HCT116 (cell line): Measurements from ENCODE around the gene DRAP1. TPM values are rescaled to one million over a fixed set of nuclear protein-coding genes. Genes with fewer than 3 reads are reported as not detected.
"Not testable (repeated sequence)": the region's sequence is repeated elsewhere in the genome, so short reads cannot be mapped to it uniquely, and the experiment has no call there.

Source experiments
- ATAC-seq: fragments of 200-7000 bp; cut with Tn5 transposase; 2 replicates; pipeline ENCODE4 v1.9.1; 2020; ENCODE audit warnings: mild to moderate bottlenecking, moderate library complexity
- BruUV-seq: library from RNA; stranded (reverse); fragments of 400-500 nt; replicated peaks from 2 replicates; lab custom pipeline; 2021; lab: Mats Ljungman, UMichigan
- CTCF ChIA-PET: fragments of 300-600 bp; sonication (Branson Sonifier 250); formaldehyde crosslinking; loops from one replicate; lab custom pipeline; 2021; ENCODE audit warnings: antibody characterized with exemption; lab: Charles Lee
- POLR2A ChIA-PET: fragments of 300-600, 350-600 bp; sonication (Branson Sonifier 250); formaldehyde crosslinking; loops from one replicate; lab custom pipeline; 2021; ENCODE audit warnings: antibody characterized with exemption; lab: Charles Lee
- RAD21 ChIA-PET, 2 experiments: fragments of 300-600 bp; sonication (Branson Sonifier 250); formaldehyde crosslinking; loops; one replicate each; lab custom pipeline; 2023; ENCODE audit warnings: low total read pairs in 2 of 2; ENCODE audit not compliant: uncharacterized antibody in 2 of 2, unreplicated experiment in 2 of 2, low non-redundant PET in 1 of 2; lab: Charles Lee
- DNase-seq: peaks from one replicate; pipeline ENCODE4 v3.0.0-alpha.2; 2010; ENCODE audit warnings: low read depth, low spot score
- H2AFZ ChIP-seq: fragments of 200-600 bp; shearing (Covaris generic), sonication (generic); 2 replicates; pipeline ENCODE4 v1.6.1; 2017; ENCODE audit warnings: low read depth, mixed run types, mixed read lengths, antibody characterized with exemption, low read length; ENCODE audit not compliant: poor library complexity, severe bottlenecking
- H3K27ac ChIP-seq: 2 replicates; pipeline ENCODE4 v1.5.1; 2012; ENCODE audit warnings: low read depth, low read length
- H3K27me3 ChIP-seq: fragments of 200-600 bp; sonication (generic); 2 replicates; pipeline ENCODE4 v1.6.1; 2016; ENCODE audit warnings: mixed run types, low read length, mixed read lengths; ENCODE audit not compliant: insufficient read depth
- H3K36me3 ChIP-seq, 2 experiments: fragments of 200-500 bp in 1 of 2; fragments of 200-600 bp in 1 of 2; sonication (Bioruptor generic) in 1 of 2; sonication (generic) in 1 of 2; 2 replicates each; pipeline versions ENCODE4 v1.5.1 to v1.6.1; 2014 to 2016; ENCODE audit warnings: low read length in 2 of 2, inconsistent platforms in 1 of 2, mixed read lengths in 1 of 2, mixed run types in 1 of 2; ENCODE audit not compliant: insufficient read depth in 2 of 2, control insufficient read depth in 1 of 2
- H3K4me1 ChIP-seq, 2 experiments: fragments of 200-600 bp in 1 of 2; sonication (generic) in 1 of 2; 2 replicates each; pipeline versions ENCODE4 v1.5.1 to v1.6.1; 2012 to 2017; ENCODE audit warnings: low read length in 2 of 2, inconsistent platforms in 1 of 2, mild to moderate bottlenecking in 1 of 2, mixed read lengths in 1 of 2, mixed run types in 1 of 2, moderate library complexity in 1 of 2; ENCODE audit not compliant: insufficient read depth in 2 of 2, control insufficient read depth in 1 of 2
- H3K4me2 ChIP-seq: fragments of 200-600 bp; sonication (generic); 2 replicates; pipeline ENCODE4 v1.6.1; 2017; ENCODE audit warnings: mixed run types, low read length, mixed read lengths
- H3K4me3 ChIP-seq, 2 experiments: fragments of 200-600 bp in 1 of 2; sonication (generic) in 1 of 2; replicated peaks in 1 of 2; 2 replicates each; pipeline ENCODE4 v1.5.1; 2011 to 2016; ENCODE audit warnings: low read length in 2 of 2, control low read depth in 1 of 2, low read depth in 1 of 2, mild to moderate bottlenecking in 1 of 2, mixed read lengths in 1 of 2, mixed run types in 1 of 2
- H3K79me2 ChIP-seq: fragments of 200-600 bp; sonication (generic); 2 replicates; pipeline ENCODE4 v1.6.1; 2017; ENCODE audit warnings: mild to moderate bottlenecking, mixed run types, low read length, moderate library complexity, mixed read lengths; ENCODE audit not compliant: insufficient read depth
- H3K9ac ChIP-seq: fragments of 200-600 bp; sonication (generic); 2 replicates; pipeline ENCODE4 v1.6.1; 2016; ENCODE audit warnings: low read length, mixed read lengths
- H3K9me2 ChIP-seq: fragments of 200-600 bp; sonication (generic), shearing (Covaris generic); 2 replicates; pipeline ENCODE4 v1.6.1; 2017; ENCODE audit warnings: mixed run types, mild to moderate bottlenecking, moderate library complexity; ENCODE audit not compliant: insufficient read depth
- H3K9me3 ChIP-seq, 2 experiments: fragments of 200-500 bp in 1 of 2; fragments of 200-600 bp in 1 of 2; sonication (Bioruptor generic) in 1 of 2; sonication (generic) in 1 of 2; 2 replicates each; pipeline ENCODE4 v1.6.1; 2014 to 2017; ENCODE audit warnings: low read length in 2 of 2, mixed read lengths in 2 of 2, inconsistent platforms in 1 of 2, low read depth in 1 of 2, mild to moderate bottlenecking in 1 of 2, mixed run types in 1 of 2, moderate library complexity in 1 of 2; ENCODE audit not compliant: control insufficient read depth in 1 of 2, insufficient read depth in 1 of 2
- H4K20me1 ChIP-seq: fragments of 200-600 bp; sonication (generic), shearing (Covaris generic); 2 replicates; pipeline ENCODE4 v1.6.1; 2017; ENCODE audit warnings: mixed run types, mild to moderate bottlenecking, moderate library complexity; ENCODE audit not compliant: insufficient read depth
- CBX3 ChIP-seq: IDR thresholded peaks from 2 replicates; pipeline ENCODE4 v1.6.1; 2012; ENCODE audit warnings: low read depth
- EZH2 ChIP-seq: fragments of 200-600 bp; sonication (generic); IDR thresholded peaks from 2 replicates; pipeline ENCODE4 v1.6.1; 2017; ENCODE audit warnings: antibody characterized with exemption, mixed run types
- EZH2phosphoT487 ChIP-seq: fragments of 200-600 bp; IDR thresholded peaks from 2 replicates; pipeline ENCODE4 v1.6.1; 2018; ENCODE audit warnings: antibody characterized with exemption, borderline replicate concordance
- JUND ChIP-seq: IDR thresholded peaks from 2 replicates; pipeline ENCODE4 v1.6.1; 2012
- POLR2AphosphoS5 ChIP-seq: IDR thresholded peaks from 2 replicates; pipeline ENCODE4 v1.6.1; 2011; ENCODE audit warnings: mild to moderate bottlenecking, low read depth, low read length, moderate library complexity
- SIN3A ChIP-seq: IDR thresholded peaks from 2 replicates; pipeline ENCODE4 v1.6.1; 2012; ENCODE audit warnings: low read depth
- SP1 ChIP-seq: IDR thresholded peaks from 2 replicates; pipeline ENCODE4 v1.6.1; 2012; ENCODE audit warnings: low read depth
- TCF7L2 ChIP-seq: IDR thresholded peaks from 2 replicates; pipeline ENCODE4 v1.7.0; 2011; ENCODE audit warnings: borderline replicate concordance, inconsistent platforms; ENCODE audit not compliant: insufficient read depth, insufficient read length; ENCODE audit errors: extremely low read depth
- YY1 ChIP-seq: IDR thresholded peaks from 2 replicates; pipeline ENCODE4 v1.6.1; 2011; ENCODE audit warnings: low read length, low read depth, moderate library complexity, mild to moderate bottlenecking; ENCODE audit not compliant: insufficient replicate concordance; ENCODE audit errors: extremely low read depth
- ZFX ChIP-seq: fragments of 450-650 bp; IDR thresholded peaks from 2 replicates; pipeline ENCODE4 v1.6.1; 2017
- ZNF274 ChIP-seq: fragments of 200-500 bp; sonication (Bioruptor generic); IDR thresholded peaks from 2 replicates; pipeline ENCODE4 v1.6.1; 2014; ENCODE audit warnings: mild to moderate bottlenecking, low read depth, low read length, inconsistent platforms
- intact Hi-C: fragments of 100-400 bp; cut with micrococcal nuclease; formaldehyde crosslinking; loops from 2 replicates; pipeline ENCODE4 v1.10.0; 2022
- total RNA-seq: library from RNA; stranded (reverse); gene quantifications from one replicate; pipeline ENCODE4 v1.2.1, GENCODE V29; 2021; ENCODE audit not compliant: unreplicated experiment
- TF ChIP-seq, protein P1 (sequence below): IDR thresholded peaks from 2 replicates; pipeline ENCODE4 v1.6.1; 2012
- TF ChIP-seq, protein P2 (sequence below), 3 experiments: fragments of 200-600 bp in 1 of 3; sonication (generic) in 1 of 3; IDR thresholded peaks in 2 of 3; conservative IDR thresholded peaks in 1 of 3; 2 replicates each; pipeline ENCODE4 v1.5.1; 2012 to 2017; ENCODE audit warnings: low read depth in 2 of 3, low read length in 2 of 3, antibody characterized with exemption in 1 of 3, borderline replicate concordance in 1 of 3, control low read depth in 1 of 3, mild to moderate bottlenecking in 1 of 3, mixed read lengths in 1 of 3, mixed run types in 1 of 3, moderate library complexity in 1 of 3; ENCODE audit not compliant: insufficient read depth in 1 of 3

Gene DRAP1
- total RNA-seq, 1 experiment from 2014 or later: 158 TPM

- intact Hi-C loops: no loop called here
- H3K36me3 ChIP-seq: no peaks in the 10 kb centered on the region
- H2AFZ ChIP-seq: no peak overlapping the region
- no peaks in the 10 kb centered on the region for H3K79me2 ChIP-seq
- H3K4me2 ChIP-seq: no peak overlapping the region
- RAD21 ChIA-PET: no interaction called here
- ATAC-seq (no peak), DNase-seq (no peak)
- no peaks in the 10 kb centered on the region for H3K9me2 ChIP-seq
- no peaks in the 10 kb centered on the region for H3K9me3 ChIP-seq
- H3K27ac ChIP-seq: no peak overlapping the region
- no peaks in the 10 kb centered on the region for H3K4me1 ChIP-seq
- H4K20me1 ChIP-seq: no peaks in the 10 kb centered on the region
- POLR2A ChIA-PET: no interaction called here
- no peak overlapping the region for H3K9ac ChIP-seq
- no TSS peak for BruUV-seq
- H3K4me3 ChIP-seq: no peak overlapping the region
- CTCF ChIA-PET: no interaction called here
- TF ChIP-seq CBX3: no peak
- no peak for TF ChIP-seq SP1
- no peak for TF ChIP-seq ZFX
- no peak for TF ChIP-seq YY1
- TF ChIP-seq EZH2phosphoT487: no peak
- TF ChIP-seq TCF7L2: no peak
- no peak for TF ChIP-seq POLR2AphosphoS5
- TF ChIP-seq ZNF274: no peak
- TF ChIP-seq JUND: no peak
- TF ChIP-seq EZH2: no peak
- TF ChIP-seq, protein P1, sequence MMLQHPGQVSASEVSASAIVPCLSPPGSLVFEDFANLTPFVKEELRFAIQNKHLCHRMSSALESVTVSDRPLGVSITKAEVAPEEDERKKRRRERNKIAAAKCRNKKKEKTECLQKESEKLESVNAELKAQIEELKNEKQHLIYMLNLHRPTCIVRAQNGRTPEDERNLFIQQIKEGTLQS: no peak
- TF ChIP-seq, protein P2, sequence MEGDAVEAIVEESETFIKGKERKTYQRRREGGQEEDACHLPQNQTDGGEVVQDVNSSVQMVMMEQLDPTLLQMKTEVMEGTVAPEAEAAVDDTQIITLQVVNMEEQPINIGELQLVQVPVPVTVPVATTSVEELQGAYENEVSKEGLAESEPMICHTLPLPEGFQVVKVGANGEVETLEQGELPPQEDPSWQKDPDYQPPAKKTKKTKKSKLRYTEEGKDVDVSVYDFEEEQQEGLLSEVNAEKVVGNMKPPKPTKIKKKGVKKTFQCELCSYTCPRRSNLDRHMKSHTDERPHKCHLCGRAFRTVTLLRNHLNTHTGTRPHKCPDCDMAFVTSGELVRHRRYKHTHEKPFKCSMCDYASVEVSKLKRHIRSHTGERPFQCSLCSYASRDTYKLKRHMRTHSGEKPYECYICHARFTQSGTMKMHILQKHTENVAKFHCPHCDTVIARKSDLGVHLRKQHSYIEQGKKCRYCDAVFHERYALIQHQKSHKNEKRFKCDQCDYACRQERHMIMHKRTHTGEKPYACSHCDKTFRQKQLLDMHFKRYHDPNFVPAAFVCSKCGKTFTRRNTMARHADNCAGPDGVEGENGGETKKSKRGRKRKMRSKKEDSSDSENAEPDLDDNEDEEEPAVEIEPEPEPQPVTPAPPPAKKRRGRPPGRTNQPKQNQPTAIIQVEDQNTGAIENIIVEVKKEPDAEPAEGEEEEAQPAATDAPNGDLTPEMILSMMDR (IDR thresholded peaks at IDR 0.05 in 2 of 3, conservative IDR thresholded peaks at IDR 0.05 in 1 of 3; ENCODE audit: borderline replicate concordance in 1 of 3, insufficient read depth in 1 of 3, low read depth in 2 of 3, low read length in 2 of 3): no peak
- no peak for TF ChIP-seq SIN3A
- no peaks in the 10 kb centered on the region for H3K27me3 ChIP-seq
Measured at GRCh38 chr11:65947603-65948125, 28.4 kb downstream of the DRAP1 start.

DNA sequence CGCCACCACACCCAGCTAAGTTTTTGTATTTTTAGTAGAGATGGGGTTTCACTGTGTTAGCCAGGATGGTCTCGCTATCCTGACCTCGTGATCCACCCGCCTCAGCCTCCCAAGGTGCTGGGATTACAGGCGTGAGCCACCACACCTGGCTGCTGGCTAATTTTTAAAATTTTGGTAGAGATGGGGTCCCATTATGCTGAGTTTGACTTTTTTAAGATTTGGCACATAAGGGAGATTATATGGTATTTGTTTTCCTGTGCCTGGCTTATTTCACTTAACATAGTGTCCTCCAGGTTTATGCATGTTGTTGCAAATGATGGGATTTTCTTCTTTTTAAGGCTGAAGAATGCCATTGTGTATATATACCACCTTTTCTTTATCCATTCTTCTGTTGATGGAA lies 31.5 kb downstream of the DRAP1 start:
- DNase-seq, intact Hi-C loops, CTCF ChIA-PET, POLR2A ChIA-PET, H3K36me3 ChIP-seq, RAD21 ChIA-PET, H3K79me2 ChIP-seq, ATAC-seq, H3K4me3 ChIP-seq, H3K9ac ChIP-seq, H2AFZ ChIP-seq, H3K27me3 ChIP-seq, H3K4me2 ChIP-seq, BruUV-seq, H3K27ac ChIP-seq, H3K9me2 ChIP-seq, H3K9me3 ChIP-seq, H3K4me1 ChIP-seq, H4K20me1 ChIP-seq: not testable (repeated sequence)

GRCh38 chr11:65951641-65952040 lies 32.4 kb downstream of the DRAP1 start:
- H3K4me1 ChIP-seq, CTCF ChIA-PET, H4K20me1 ChIP-seq, DNase-seq, H3K79me2 ChIP-seq, H3K9me2 ChIP-seq, H3K9ac ChIP-seq, H3K36me3 ChIP-seq, ATAC-seq, H3K4me3 ChIP-seq, H3K27me3 ChIP-seq, RAD21 ChIA-PET, H3K9me3 ChIP-seq, intact Hi-C loops, H2AFZ ChIP-seq, H3K27ac ChIP-seq, BruUV-seq, H3K4me2 ChIP-seq: not testable (repeated sequence)
- POLR2A ChIA-PET: interaction anchor here (0.6 kb wide), 1 partner anchor 405 kb away, joined by 3 read pairs; no protein-coding TSS in a partner anchor
